Adrenal gland (tissue), 5 donors: ENCODE data around the gene ME1.

ENCODE experiments used
- CTCF ChIP-seq, 6 experiments: fragments of 450-650 bp in 4 of 6; fragments of 200-600 bp in 2 of 6; sonication (generic) in 1 of 6; IDR thresholded peaks; 1 replicate in 5 of 6; 2 replicates in 1 of 6; pipeline versions ENCODE4 v1.5.1 to v1.8.0; 2016 to 2021; ENCODE audit warnings: antibody characterized with exemption in 6 of 6, mild to moderate bottlenecking in 2 of 6, moderate library complexity in 1 of 6
- POLR2A ChIP-seq, 2 donors: fragments of 450-650 bp; IDR thresholded peaks; one replicate each; pipeline ENCODE4 v1.6.1; 2017; ENCODE audit warnings: antibody characterized with exemption in 2 of 2, mild to moderate bottlenecking in 2 of 2, moderate library complexity in 1 of 2
- donor health status: DM: no; HTN: no; CAD: no.

- TF ChIP-seq CTCF (IDR thresholded peaks at IDR 0.05) (no peak), POLR2A (IDR thresholded peaks at IDR 0.05) (no peak)
Observed at GRCh38 chr6:83257791-83258190, 173.1 kb downstream of the ME1 start.
